Measurements from ENCODE around the gene ZNF335. TPM values are rescaled to one million over a fixed set of nuclear protein-coding genes. Genes with fewer than 3 reads are reported as not detected.

The ZNF335 gene
- total and polyA plus RNA-seq, 2 of the 13 experiments (the other 11 are each of a cell fraction or from before 2014, with no cell fraction given) = 9.7 to 13.7 TPM

DNA sequence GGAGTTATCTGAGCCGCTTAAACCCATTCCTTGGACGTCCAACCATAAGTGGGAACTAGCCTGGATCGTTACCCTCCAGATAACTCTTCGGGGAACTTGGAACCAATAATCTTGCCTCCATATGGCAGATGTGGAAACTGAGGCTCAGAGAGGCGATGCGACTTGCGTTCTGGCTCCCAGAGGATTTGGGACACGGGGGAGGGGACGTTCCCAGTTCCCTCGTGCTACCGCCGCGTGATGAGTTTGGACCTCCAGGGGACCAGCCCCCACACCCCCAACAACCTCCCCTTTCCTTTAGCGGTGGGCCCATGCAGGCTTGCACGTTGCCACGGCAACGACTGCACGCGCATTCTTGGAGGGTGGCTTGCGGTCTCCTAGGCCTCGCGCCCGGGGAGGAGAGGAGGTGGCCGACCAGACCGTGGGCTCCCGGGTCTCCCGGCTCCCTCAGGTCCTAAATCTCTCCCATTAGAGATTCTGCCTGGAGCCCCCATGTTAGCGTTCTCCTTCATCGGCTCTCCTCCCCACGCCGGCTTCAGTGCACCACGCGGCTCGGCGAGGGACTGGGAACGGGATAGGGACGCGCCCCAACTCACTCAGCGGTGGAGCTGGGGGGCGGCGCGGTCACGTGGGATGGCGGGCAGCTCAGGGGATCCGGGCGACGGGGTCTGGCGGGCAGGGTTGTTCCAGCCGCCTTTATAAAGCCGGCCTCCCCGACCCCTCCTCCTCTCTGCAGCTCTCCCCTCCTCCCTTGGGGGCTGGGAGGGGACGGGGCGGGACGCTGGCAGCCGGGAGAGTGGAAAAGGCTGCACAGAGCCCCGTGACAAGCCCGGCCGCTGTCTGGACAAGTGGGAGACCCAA lies 60.3 kb downstream of the ZNF335 start, which contains the start of gene PLTP (continued):
- TF ChIP-seq KAT7 (CRISPR knock-in tag; IDR thresholded peaks at IDR 0.05; ENCODE audit: borderline replicate concordance) (no peak), ARNTL (CRISPR knock-in tag; IDR thresholded peaks at IDR 0.05) (peak; percentile 79), PHF8 (CRISPR knock-in tag; IDR thresholded peaks at IDR 0.05) (peak; percentile 55), KDM3A (CRISPR knock-in tag; IDR thresholded peaks at IDR 0.05; ENCODE audit: low read depth) (no peak), NFRKB (IDR thresholded peaks at IDR 0.05) (no peak), ZNF619 (CRISPR knock-in tag; IDR thresholded peaks at IDR 0.05) (0 out of 2 replicates have a peak, but pooled peaks have one; percentile 22), ZNF274 (CRISPR knock-in tag; IDR thresholded peaks at IDR 0.05) (no peak), ZNF570 (CRISPR knock-in tag; IDR thresholded peaks at IDR 0.05; ENCODE audit: borderline replicate concordance) (0 out of 2 replicates have a peak, but pooled peaks have one; percentile 64), ZNF550 (CRISPR knock-in tag; IDR thresholded peaks at IDR 0.05; ENCODE audit: borderline replicate concordance) (no peak), RARA (CRISPR knock-in tag; IDR thresholded peaks at IDR 0.05) (no peak), ZNF180 (CRISPR knock-in tag; IDR thresholded peaks at IDR 0.05; ENCODE audit: borderline replicate concordance, low read depth) (no peak), ELF1 (CRISPR knock-in tag; IDR thresholded peaks at IDR 0.05) (no peak), RBFOX2 (IDR thresholded peaks at IDR 0.05; ENCODE audit: low read depth, low read length) (peak; percentile 60), ZFP37 (CRISPR knock-in tag; IDR thresholded peaks at IDR 0.05; ENCODE audit: borderline replicate concordance) (no peak), ZNF263 (CRISPR knock-in tag; IDR thresholded peaks at IDR 0.05) (peak; percentile 67; the same call in 1 of the 2 replicates), KDM1A (CRISPR knock-in tag; IDR thresholded peaks at IDR 0.05) (no peak), RAD51 (IDR thresholded peaks at IDR 0.05; ENCODE audit: borderline replicate concordance) (peak; percentile 8; the same call in 1 of the 2 replicates), ZNF773 (CRISPR knock-in tag; IDR thresholded peaks at IDR 0.05; ENCODE audit: borderline replicate concordance) (no peak), SALL2 (CRISPR knock-in tag; IDR thresholded peaks at IDR 0.05) (no peak), TCF7L2 (IDR thresholded peaks at IDR 0.05; ENCODE audit: low read depth, low read length) (no peak), ERF (CRISPR knock-in tag; IDR thresholded peaks at IDR 0.05) (no peak), CHD4 (IDR thresholded peaks at IDR 0.05; ENCODE audit: borderline replicate concordance, low read length) (no peak), TGIF2 (CRISPR knock-in tag; IDR thresholded peaks at IDR 0.05) (no peak), MIER3 (CRISPR knock-in tag; IDR thresholded peaks at IDR 0.05; ENCODE audit: borderline replicate concordance) (no peak), ZMYM2 (CRISPR knock-in tag; IDR thresholded peaks at IDR 0.05) (0 out of 2 replicates have a peak, but pooled peaks have one; percentile 18), ZNF331 (CRISPR knock-in tag; IDR thresholded peaks at IDR 0.05) (0 out of 2 replicates have a peak, but pooled peaks have one; percentile 14), HOXA9 (CRISPR knock-in tag; IDR thresholded peaks at IDR 0.05; ENCODE audit: borderline replicate concordance) (no peak), ZBTB1 (CRISPR knock-in tag; IDR thresholded peaks at IDR 0.05; ENCODE audit: borderline replicate concordance) (no peak)
- TF ChIP-seq, protein P1, sequence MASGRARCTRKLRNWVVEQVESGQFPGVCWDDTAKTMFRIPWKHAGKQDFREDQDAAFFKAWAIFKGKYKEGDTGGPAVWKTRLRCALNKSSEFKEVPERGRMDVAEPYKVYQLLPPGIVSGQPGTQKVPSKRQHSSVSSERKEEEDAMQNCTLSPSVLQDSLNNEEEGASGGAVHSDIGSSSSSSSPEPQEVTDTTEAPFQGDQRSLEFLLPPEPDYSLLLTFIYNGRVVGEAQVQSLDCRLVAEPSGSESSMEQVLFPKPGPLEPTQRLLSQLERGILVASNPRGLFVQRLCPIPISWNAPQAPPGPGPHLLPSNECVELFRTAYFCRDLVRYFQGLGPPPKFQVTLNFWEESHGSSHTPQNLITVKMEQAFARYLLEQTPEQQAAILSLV (CRISPR knock-in tag; IDR thresholded peaks at IDR 0.05; ENCODE audit: borderline replicate concordance) = no peak
- TF ChIP-seq, protein P2, sequence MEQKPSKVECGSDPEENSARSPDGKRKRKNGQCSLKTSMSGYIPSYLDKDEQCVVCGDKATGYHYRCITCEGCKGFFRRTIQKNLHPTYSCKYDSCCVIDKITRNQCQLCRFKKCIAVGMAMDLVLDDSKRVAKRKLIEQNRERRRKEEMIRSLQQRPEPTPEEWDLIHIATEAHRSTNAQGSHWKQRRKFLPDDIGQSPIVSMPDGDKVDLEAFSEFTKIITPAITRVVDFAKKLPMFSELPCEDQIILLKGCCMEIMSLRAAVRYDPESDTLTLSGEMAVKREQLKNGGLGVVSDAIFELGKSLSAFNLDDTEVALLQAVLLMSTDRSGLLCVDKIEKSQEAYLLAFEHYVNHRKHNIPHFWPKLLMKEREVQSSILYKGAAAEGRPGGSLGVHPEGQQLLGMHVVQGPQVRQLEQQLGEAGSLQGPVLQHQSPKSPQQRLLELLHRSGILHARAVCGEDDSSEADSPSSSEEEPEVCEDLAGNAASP (CRISPR knock-in tag; IDR thresholded peaks at IDR 0.05; ENCODE audit: borderline replicate concordance) = no peak
- TF ChIP-seq, protein P3, sequence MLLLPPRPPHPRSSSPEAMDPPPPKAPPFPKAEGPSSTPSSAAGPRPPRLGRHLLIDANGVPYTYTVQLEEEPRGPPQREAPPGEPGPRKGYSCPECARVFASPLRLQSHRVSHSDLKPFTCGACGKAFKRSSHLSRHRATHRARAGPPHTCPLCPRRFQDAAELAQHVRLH (CRISPR knock-in tag; IDR thresholded peaks at IDR 0.05; ENCODE audit: borderline replicate concordance, low read depth) = no peak

Measured in HepG2 (cell line).